Gastroesophageal sphincter (tissue), 4 donors: Measurements from ENCODE around the gene CABP2. TPM values are rescaled to one million over a fixed set of nuclear protein-coding genes. Genes with fewer than 3 reads are reported as not detected.

Experiments
- ATAC-seq: fragments of 150-250 bp; one replicate; pipeline ENCODE4 v1.9.1; 2016; ENCODE audit warnings: mild to moderate bottlenecking, moderate library complexity
- H3K27ac ChIP-seq, 4 donors: fragments of 200-600 bp; sonication (generic) in 3 of 4; 1 replicate in 3 of 4; 2 replicates in 1 of 4; pipeline ENCODE4 v1.5.1; 2016 to 2019
- H3K27me3 ChIP-seq: fragments of 200-600 bp; sonication (generic); one replicate; pipeline ENCODE4 v1.5.1; 2019
- H3K36me3 ChIP-seq, 2 donors: fragments of 200-600 bp; sonication (generic); one replicate each; pipeline ENCODE4 v1.5.1; 2019; ENCODE audit warnings: control low read depth in 1 of 2
- H3K4me1 ChIP-seq, 3 donors: fragments of 200-600 bp; sonication (generic); 1 replicate in 2 of 3; 2 replicates in 1 of 3; pipeline ENCODE4 v1.5.1; 2016 to 2019; ENCODE audit warnings: control low read depth in 2 of 3
- H3K4me3 ChIP-seq, 2 donors: fragments of 200-600 bp; sonication (generic); one replicate each; pipeline ENCODE4 v1.5.1; 2019; ENCODE audit warnings: mild to moderate bottlenecking in 1 of 2, moderate library complexity in 1 of 2
- H3K9me3 ChIP-seq, 3 donors: fragments of 200-600 bp; sonication (generic); one replicate each; pipeline ENCODE4 v1.5.1; 2017 to 2019; ENCODE audit warnings: control low read depth in 2 of 3
- EP300 ChIP-seq: sonication (generic); formaldehyde crosslinking; IDR thresholded peaks from one replicate; pipeline ENCODE4 v1.6.1; 2017; ENCODE audit warnings: antibody characterized with exemption, mild to moderate bottlenecking
- POLR2A ChIP-seq, 2 donors: fragments of 450-650 bp; IDR thresholded peaks; one replicate each; pipeline ENCODE4 v1.6.1; 2017; ENCODE audit warnings: antibody characterized with exemption in 2 of 2, mild to moderate bottlenecking in 2 of 2, moderate library complexity in 1 of 2
- POLR2AphosphoS5 ChIP-seq: sonication (generic); formaldehyde crosslinking; IDR thresholded peaks from one replicate; pipeline ENCODE4 v1.6.1; 2017; ENCODE audit warnings: antibody characterized with exemption
- WGBS, 2 donors: methylation state at CpG; one replicate each; pipeline ENCODE4 v1.1.5; 2018; ENCODE audit warnings: low coverage in 1 of 2; 5-methylcytosine and 5-hydroxymethylcytosine counted together
- total RNA-seq, 4 donors: library from RNA; depleted of rRNA; stranded (reverse); fragments of >200 nt; gene quantifications; one replicate each; pipeline ENCODE4 v1.1.0, GENCODE V29; 2016
- TF ChIP-seq, protein P1 (sequence below), 4 experiments: fragments of 200-600 bp in 2 of 4; fragments of 450-650 bp in 2 of 4; sonication (generic) in 1 of 4; IDR thresholded peaks; one replicate each; pipeline ENCODE4 v1.5.1; 2017 to 2019; ENCODE audit warnings: antibody characterized with exemption in 4 of 4, mild to moderate bottlenecking in 2 of 4, moderate library complexity in 2 of 4

The CABP2 gene
- total RNA-seq, 4 donors from 2014 or later = not detected

DNA sequence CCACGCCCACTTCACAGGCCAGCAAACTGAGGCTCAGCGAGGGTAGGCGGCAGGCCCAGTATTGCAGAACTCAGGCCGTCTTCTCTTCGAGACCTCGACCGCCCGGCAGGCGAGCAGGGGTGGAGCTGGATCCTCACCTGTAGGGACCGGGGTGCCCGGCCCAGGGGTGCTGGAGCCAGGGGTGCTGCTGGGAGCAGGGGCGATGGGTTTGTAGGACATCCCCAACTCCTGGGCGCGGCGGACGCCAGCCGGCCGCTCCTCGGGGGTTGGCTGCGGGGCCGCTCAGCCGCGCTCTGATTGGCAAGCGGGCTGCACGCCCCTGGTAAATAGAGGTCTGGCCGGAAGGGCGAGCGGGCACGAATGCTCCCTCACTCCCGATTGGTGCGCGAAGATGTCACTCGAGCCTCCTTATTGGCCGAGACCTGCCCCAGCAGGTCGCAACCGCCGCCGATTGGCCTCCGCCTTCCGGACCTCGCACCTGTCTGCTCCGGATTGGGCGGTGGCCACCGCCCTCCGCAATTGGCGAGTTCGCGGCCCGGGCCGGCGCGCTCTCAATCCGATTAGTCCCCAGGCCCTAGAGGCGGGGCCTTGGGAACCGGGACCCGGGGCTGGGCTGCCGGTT is 15.3 kb downstream of the CABP2 start, which contains the start of gene CDK2AP2:
TSS of gene CDK2AP2 (minus strand) at position 299 of the 622 bp plus-strand sequence. CDS start at position 219, 80 bp downstream.
- Histone ChIP-seq H3K27ac (peak within 1 kb of the TSS; percentile 85 to 100 (median 96)), H3K36me3 (no peaks in the 10 kb centered on the region), H3K27me3 (peaks cover 37% of the 10 kb centered on the region), H3K9me3 (no peaks in the 10 kb centered on the region), H3K4me3 (peak within 1 kb of the TSS; percentile 50 to 81), H3K4me1 (peaks cover 0 to 56% (median 34%) of the 10 kb centered on the region in 3 donors)
- no CpG with 5 or more reads among the region's 57 CpGs for WGBS, 2 donors
- ATAC-seq = peak; percentile 91
- TF ChIP-seq EP300 = no peak
- TF ChIP-seq, protein P1, sequence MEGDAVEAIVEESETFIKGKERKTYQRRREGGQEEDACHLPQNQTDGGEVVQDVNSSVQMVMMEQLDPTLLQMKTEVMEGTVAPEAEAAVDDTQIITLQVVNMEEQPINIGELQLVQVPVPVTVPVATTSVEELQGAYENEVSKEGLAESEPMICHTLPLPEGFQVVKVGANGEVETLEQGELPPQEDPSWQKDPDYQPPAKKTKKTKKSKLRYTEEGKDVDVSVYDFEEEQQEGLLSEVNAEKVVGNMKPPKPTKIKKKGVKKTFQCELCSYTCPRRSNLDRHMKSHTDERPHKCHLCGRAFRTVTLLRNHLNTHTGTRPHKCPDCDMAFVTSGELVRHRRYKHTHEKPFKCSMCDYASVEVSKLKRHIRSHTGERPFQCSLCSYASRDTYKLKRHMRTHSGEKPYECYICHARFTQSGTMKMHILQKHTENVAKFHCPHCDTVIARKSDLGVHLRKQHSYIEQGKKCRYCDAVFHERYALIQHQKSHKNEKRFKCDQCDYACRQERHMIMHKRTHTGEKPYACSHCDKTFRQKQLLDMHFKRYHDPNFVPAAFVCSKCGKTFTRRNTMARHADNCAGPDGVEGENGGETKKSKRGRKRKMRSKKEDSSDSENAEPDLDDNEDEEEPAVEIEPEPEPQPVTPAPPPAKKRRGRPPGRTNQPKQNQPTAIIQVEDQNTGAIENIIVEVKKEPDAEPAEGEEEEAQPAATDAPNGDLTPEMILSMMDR (IDR thresholded peaks at IDR 0.05) = peak in 2 of 4 experiments; percentile 6 to 14
- TF ChIP-seq POLR2A (IDR thresholded peaks at IDR 0.05) = peak; percentile 81
- peak; percentile 85 for TF ChIP-seq POLR2AphosphoS5

DNA sequence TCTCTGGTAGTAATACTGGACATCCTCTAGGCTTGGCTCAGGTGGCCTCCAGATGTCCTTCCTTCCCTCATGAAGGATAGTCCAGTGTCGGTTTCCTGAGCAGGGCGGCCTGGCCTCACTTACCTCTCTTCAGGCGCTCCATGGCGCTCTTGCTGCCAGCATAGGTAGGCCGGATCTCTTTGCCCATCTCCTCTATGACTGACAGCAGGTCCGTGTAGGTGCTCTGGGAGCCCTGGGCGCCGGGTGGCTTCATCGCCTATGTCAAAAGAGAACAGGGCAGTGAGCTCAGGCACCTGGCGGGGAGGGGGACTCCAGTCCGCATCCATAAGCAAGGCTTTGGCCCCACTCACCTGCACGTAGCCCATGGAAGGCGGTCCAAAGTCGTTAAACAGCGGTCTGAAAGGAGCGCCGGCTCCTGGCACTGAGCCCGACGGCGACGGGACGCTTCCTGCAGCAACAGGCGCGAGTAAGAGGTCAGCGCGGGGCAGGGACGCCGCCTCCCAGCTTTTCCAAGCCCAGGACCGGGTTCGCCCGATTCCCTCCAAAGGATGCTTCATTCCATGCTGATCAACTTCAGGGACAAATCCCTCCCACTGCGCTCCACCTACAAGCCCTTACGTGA is 15.9 kb downstream of the CABP2 start:
- Histone ChIP-seq H3K27ac (peak overlapping the region; percentile 67 to 100 (median 96)), H3K36me3 (peaks cover 0 to 3% of the 10 kb centered on the region in 2 donors), H3K4me3 (peak overlapping the region; percentile 50 to 81), H3K4me1 (peaks cover 0 to 58% (median 34%) of the 10 kb centered on the region in 3 donors), H3K9me3 (no peaks in the 10 kb centered on the region), H3K27me3 (peaks cover 37% of the 10 kb centered on the region)
- 40 to 80% methylated on average over 2 to 3 of the region's 33 CpGs for WGBS, 2 donors
- no peak for TF ChIP-seq POLR2A (IDR thresholded peaks at IDR 0.05)
- TF ChIP-seq POLR2AphosphoS5 = no peak
- TF ChIP-seq, protein P1 (IDR thresholded peaks at IDR 0.05) = no peak
- no peak for TF ChIP-seq EP300
- no peak for ATAC-seq

DNA sequence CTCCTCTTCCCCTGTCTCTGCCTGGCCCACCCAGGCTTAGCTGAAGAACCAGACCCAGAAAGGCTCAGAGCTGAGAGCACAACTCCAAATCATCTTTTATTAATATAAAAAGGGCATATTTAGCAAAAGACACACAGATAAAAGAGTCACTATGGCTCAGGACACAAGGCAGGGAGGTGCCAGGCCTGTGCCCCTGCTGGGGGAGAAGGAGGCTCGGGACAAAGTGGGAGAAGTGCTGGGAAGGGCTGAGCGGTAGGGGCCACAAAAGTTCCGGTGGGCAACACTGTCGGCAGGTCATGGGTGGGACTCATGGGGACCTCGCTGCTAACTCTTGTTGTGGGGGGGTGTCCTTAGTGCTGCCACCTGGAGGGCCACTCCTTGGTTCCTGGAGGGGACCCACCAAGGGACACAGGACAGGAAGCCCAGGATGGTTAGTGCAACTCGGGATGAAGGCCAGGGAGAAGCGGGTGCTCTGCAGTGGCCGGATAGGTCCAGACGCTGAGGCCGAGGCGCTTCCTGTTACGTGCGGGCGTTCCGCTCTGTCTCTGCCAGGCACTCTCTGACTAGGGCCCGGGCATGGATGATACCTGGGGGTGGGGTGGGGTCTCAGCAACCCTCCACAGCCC is 16.7 kb downstream of the CABP2 start:
- peak overlapping the region in 1 of 2 donors; percentile 67 for H3K4me3 ChIP-seq
- peaks cover 0 to 58% (median 34%) of the 10 kb centered on the region in 3 donors for H3K4me1 ChIP-seq
- H3K27ac ChIP-seq = peak overlapping the region; percentile 67 to 100 (median 96)
- peaks cover 33% of the 10 kb centered on the region for H3K27me3 ChIP-seq
- H3K9me3 ChIP-seq = no peaks in the 10 kb centered on the region
- ATAC-seq = no peak
- TF ChIP-seq POLR2A (IDR thresholded peaks at IDR 0.05) = no peak
- TF ChIP-seq EP300 = no peak
- TF ChIP-seq, protein P1 (IDR thresholded peaks at IDR 0.05) = no peak
- TF ChIP-seq POLR2AphosphoS5 = no peak
- 63 to 70% methylated on average over 2 to 5 of the region's 16 CpGs for WGBS, 2 donors
- H3K36me3 ChIP-seq = peaks cover 0 to 11% of the 10 kb centered on the region in 2 donors

DNA sequence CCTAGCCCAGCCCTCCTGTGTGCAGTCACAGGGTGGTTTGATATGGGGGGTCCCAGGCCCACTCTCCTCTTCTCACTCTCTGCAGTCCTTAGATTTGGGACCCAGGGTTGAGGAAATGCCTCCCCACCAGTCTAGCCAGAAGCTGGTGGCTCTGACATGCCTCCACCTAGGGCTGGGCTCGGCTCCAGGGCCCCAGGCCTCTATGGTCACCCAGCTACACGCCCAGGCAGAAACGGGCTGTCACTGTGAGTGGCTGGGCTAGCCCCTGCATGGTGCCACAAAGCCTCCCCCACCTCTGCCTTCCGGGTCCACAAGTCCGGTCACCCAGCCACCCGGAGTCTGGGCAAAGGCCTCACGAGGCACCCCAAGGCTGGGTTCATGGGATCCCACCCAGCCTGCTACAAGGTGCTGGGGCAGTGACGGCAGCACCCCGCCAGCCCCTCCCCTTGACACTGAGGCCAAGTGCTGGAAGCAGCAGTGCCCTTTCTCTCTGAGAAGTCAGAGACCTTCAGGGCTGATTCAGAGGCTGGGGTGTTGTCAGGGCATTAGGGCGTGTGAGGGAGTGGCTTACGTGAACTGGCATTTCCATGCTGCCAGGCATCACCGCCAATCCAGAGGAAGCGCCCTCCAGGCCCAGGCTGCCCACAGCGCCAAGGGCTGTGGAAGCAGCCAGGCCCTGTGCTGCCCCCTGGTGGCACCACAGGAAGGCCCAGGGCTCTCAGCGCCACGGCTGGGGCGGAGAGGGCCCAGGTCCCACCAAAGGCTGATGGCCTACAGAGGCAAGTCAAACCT is 17.4 kb downstream of the CABP2 start:
- peak; percentile 54 for ATAC-seq
- TF ChIP-seq POLR2AphosphoS5 (peak; percentile 86), EP300 (no peak), POLR2A (IDR thresholded peaks at IDR 0.05) (no peak)
- TF ChIP-seq, protein P1 (IDR thresholded peaks at IDR 0.05) = peak in 3 of 4 experiments; percentile 96 to 99 (median 96)
- peaks cover 0 to 19% of the 10 kb centered on the region in 2 donors for H3K36me3 ChIP-seq
- WGBS, 2 donors = 10% methylated on average over 2 of the region's 17 CpGs; no CpG with 5 or more reads in 1 of the 2 donors
- peak overlapping the region; percentile 45 to 67 for H3K4me3 ChIP-seq
- peaks cover 32% of the 10 kb centered on the region for H3K27me3 ChIP-seq
- H3K9me3 ChIP-seq = no peaks in the 10 kb centered on the region
- peak overlapping the region; percentile 60 to 100 (median 96) for H3K27ac ChIP-seq
- peaks cover 0 to 58% (median 34%) of the 10 kb centered on the region in 3 donors for H3K4me1 ChIP-seq
